ENCODE measurements around the gene SLCO2B1.

GRCh38 chr11:75141166-75141565 lies 9.7 kb upstream of the SLCO2B1 start:
- TF ChIP-seq EZH2phosphoT487 (IDR thresholded peaks at IDR 0.05; ENCODE audit: insufficient read depth, low read depth) = no peak
- TF ChIP-seq EZH2 (IDR thresholded peaks at IDR 0.05; ENCODE audit: insufficient read depth, poor library complexity, severe bottlenecking) = no peak
